ENCODE data around the gene LCMT1. TPM values are rescaled to one million over a fixed set of nuclear protein-coding genes. Genes with fewer than 3 reads are reported as not detected.

The LCMT1 gene
- total RNA-seq, 1 experiment from 2014 or later, result 44.2 TPM

- intact Hi-C loops (cut with micrococcal nuclease; ENCODE audit: unreplicated experiment) (no loop called here), in situ Hi-C loops (cut with HindIII; ENCODE audit: low pct_unique_long_range_greater_than_20kb, low sequenced_read_pairs) (no loop called here)
- DNase-seq (ENCODE audit: low read depth, low spot score) (no peak), ATAC-seq (no peak)
- ChIA-PET POLR2A (interaction anchor here (0.5 kb wide), 1 partner anchor 130 kb away, joined by 3 read pairs; no protein-coding TSS in a partner anchor), CTCF (interaction anchor here (0.6 kb wide), 1 partner anchor 346 kb away, joined by 6 read pairs; no protein-coding TSS in a partner anchor)
- BruUV-seq (replicated peaks), result no TSS peak
- no peaks in the 10 kb centered on the region for H3K4me1 ChIP-seq (ENCODE audit: control insufficient read depth, insufficient read depth, low read length)
- H3K27me3 ChIP-seq (ENCODE audit: control insufficient read depth, insufficient read depth, low read length), result no peaks in the 10 kb centered on the region
- H3K36me3 ChIP-seq (ENCODE audit: control insufficient read depth, insufficient read depth, low read length), result no peaks in the 10 kb centered on the region
- TF ChIP-seq CTCF (IDR thresholded peaks at IDR 0.05) (no peak), SIN3A (IDR thresholded peaks at IDR 0.05; ENCODE audit: borderline replicate concordance, insufficient read depth, low read depth, low read length) (no peak), POLR2AphosphoS5 (IDR thresholded peaks at IDR 0.05; ENCODE audit: low read depth, low read length) (no peak), REST (IDR thresholded peaks at IDR 0.05; ENCODE audit: insufficient read depth in 1 of 2, low read depth in 2 of 2, low read length in 1 of 2) (no peak), TCF7L2 (IDR thresholded peaks at IDR 0.05; ENCODE audit: low read depth, low read length) (no peak)
- H3K4me3 ChIP-seq (ENCODE audit: low read depth in 2 of 2, low read length in 2 of 2), result no peak overlapping the region
- H3K9me3 ChIP-seq (ENCODE audit: control insufficient read depth, insufficient read depth, low read depth, low read length), result no peaks in the 10 kb centered on the region
- no peak overlapping the region for H3K27ac ChIP-seq (ENCODE audit: low read length)
Measured at GRCh38 chr16:25219070-25219737, 107.7 kb downstream of the LCMT1 start.

- no TSS peak for BruUV-seq (replicated peaks)
- Histone ChIP-seq H3K4me1 (ENCODE audit: control insufficient read depth, insufficient read depth, low read length) (no peaks in the 10 kb centered on the region), H3K27me3 (ENCODE audit: control insufficient read depth, insufficient read depth, low read length) (no peaks in the 10 kb centered on the region), H3K27ac (ENCODE audit: low read length) (no peak overlapping the region), H3K4me3 (ENCODE audit: low read depth in 2 of 2, low read length in 2 of 2) (no peak overlapping the region), H3K9me3 (ENCODE audit: control insufficient read depth, insufficient read depth, low read depth, low read length) (no peaks in the 10 kb centered on the region), H3K36me3 (ENCODE audit: control insufficient read depth, insufficient read depth, low read length) (no peaks in the 10 kb centered on the region)
- TF ChIP-seq TCF7L2 (IDR thresholded peaks at IDR 0.05; ENCODE audit: low read depth, low read length) (no peak), CTCF (IDR thresholded peaks at IDR 0.05) (no peak), POLR2AphosphoS5 (IDR thresholded peaks at IDR 0.05; ENCODE audit: low read depth, low read length) (no peak), SIN3A (IDR thresholded peaks at IDR 0.05; ENCODE audit: borderline replicate concordance, insufficient read depth, low read depth, low read length) (no peak), REST (IDR thresholded peaks at IDR 0.05; ENCODE audit: insufficient read depth in 1 of 2, low read depth in 2 of 2, low read length in 1 of 2) (no peak)
- no peak for DNase-seq (ENCODE audit: low read depth, low spot score)
- CTCF ChIA-PET, result no interaction called here
- POLR2A ChIA-PET, result no interaction called here
- no peak for ATAC-seq
- intact Hi-C loops (cut with micrococcal nuclease; ENCODE audit: unreplicated experiment), result no loop called here
- in situ Hi-C loops (cut with HindIII; ENCODE audit: low pct_unique_long_range_greater_than_20kb, low sequenced_read_pairs), result no loop called here
Measured at GRCh38 chr16:25222959-25223358, 111.4 kb downstream of the LCMT1 start.
